GM21528 (cell line): ENCODE data around the gene PLAAT4.

ENCODE experiments used
- ATAC-seq: cut with Tn5 transposase; IDR thresholded peaks from one replicate; pipeline ENCODE4 v1.9.1; 2021; ENCODE audit warnings: mild to moderate bottlenecking, moderate library complexity; ENCODE audit not compliant: unreplicated experiment, low FRiP score

Gene PLAAT4, protein sequence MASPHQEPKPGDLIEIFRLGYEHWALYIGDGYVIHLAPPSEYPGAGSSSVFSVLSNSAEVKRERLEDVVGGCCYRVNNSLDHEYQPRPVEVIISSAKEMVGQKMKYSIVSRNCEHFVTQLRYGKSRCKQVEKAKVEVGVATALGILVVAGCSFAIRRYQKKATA

DNA sequence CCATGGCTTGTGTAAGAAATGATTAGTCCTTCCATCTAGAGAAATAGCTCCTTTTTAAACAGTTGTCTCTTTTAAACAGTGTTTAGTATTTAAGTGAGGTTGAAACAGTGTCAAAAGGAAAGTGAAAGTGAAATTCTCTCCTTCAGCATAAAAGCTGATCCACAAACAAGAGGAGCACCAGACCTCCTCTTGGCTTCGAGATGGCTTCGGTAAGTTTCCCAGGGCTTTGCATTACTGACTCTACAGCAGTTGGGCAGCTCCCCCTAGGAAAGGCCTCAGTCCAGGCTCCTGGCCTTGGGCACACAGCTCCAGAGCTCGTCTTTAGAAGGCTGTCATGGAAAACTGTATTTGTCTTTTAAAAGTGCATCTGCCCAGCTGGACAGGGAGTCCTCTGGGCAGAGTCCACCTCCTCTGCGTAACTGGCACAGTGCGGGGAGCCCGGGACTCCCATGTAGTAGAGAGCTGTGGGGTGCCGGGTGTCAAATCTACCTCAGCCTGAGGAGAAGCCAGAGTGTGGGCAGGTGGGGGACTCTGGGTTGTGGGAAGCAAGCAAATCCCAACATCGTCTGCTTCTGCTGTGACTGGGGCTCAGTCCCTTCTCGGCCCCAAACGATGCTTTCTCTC is at the start of gene PLAAT4:
Gene PLAAT4, plus strand, starts transcription at position 140 of the 624 bp plus-strand sequence. Its CDS starts 61 bp downstream, at position 201.
- ATAC-seq: no peak

DNA sequence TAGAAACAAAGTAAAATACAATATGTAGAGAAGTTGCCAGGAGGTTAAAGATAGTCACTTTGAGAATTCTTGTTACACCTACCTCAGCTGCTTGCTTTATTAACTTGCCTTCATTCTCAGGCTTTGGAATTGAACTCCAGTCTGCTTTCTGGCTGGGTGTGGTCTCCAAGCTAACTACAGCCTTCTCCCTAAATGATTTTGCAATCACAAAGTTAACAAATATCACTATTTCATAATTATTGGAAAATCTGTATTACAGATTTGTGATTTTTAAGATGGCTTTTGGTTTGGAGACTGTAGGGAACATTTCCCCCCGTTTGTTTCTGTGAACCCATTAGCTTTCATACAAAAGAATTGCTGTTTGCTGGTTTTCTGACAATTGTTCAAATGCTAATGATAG is 47.8 kb upstream of the PLAAT4 start:
- no peak for ATAC-seq

DNA sequence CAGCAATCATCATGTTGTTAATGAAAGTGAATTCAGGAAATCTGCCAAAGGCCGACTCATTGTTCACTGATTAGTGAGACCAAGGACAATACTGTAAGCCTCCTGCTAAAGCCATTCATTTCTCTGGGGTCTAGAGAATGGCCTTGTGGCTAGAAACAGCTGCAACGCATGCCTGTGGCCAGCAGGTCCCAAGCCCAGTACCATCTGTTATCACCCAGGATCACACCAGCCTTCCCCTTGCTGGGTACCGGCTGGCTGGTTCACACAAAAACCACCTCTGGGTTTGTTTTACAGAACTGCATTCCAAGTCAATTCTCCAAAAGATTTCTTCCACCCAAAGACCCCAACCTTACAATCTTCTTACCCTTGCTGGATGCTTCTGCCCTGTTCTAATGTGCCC is 46.7 kb upstream of the PLAAT4 start:
- no peak for ATAC-seq

DNA sequence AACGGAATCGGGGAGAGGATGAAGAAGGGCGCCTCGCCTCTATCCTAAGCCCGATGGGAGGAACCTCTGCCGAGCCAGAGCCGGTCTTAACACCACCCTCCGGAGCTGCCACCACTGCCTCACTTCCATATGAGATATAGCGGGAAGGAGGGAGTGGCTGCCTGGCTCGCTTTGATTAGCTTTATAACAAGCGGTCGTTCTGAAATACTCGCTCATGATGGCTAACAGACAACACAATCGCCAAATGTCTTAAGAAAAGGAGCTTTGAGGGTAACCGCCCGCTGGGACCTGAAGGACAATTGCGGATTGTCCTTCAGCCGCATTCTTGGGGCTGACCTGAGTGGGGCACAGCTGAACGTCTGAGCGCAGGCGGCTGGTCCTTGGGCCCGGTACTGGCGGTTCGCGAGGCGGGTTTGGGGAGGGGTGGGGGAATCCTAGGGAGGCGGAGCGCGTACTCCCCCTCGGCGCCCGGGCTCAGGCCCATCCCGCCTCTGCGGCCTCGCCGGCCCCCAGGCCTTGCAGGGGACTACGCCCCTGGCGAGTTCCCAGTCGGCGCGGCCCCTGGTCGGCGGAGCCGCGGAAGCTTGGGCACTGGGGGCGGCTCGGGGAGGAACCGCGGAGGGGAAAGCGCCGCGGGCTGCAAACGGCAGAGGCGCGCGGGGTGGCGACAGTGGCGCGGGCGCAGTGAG is 45.9 kb upstream of the PLAAT4 start, which contains the start of gene PLAAT5:
Gene PLAAT5, minus strand, starts transcription at position 617 of the 689 bp plus-strand sequence. Its CDS starts 133 bp downstream, at position 484.
- ATAC-seq: no peak

DNA sequence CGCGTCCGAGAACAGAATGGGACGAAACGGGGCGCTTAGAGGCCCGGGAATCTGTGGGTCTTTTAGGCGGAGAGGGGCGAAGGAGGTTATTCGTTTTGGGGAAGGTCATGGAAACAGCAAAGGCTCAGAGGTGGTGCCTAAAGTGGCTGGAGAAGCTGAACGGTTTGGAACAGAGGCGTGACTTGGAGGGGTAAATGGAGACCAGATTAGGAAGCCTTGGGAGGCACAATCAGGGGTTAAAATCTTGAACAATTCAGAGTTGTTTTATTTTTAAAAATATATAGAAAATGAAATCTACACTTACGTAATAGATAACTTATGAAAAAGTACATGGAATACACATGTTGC is 45.4 kb upstream of the PLAAT4 start:
- ATAC-seq: no peak

DNA sequence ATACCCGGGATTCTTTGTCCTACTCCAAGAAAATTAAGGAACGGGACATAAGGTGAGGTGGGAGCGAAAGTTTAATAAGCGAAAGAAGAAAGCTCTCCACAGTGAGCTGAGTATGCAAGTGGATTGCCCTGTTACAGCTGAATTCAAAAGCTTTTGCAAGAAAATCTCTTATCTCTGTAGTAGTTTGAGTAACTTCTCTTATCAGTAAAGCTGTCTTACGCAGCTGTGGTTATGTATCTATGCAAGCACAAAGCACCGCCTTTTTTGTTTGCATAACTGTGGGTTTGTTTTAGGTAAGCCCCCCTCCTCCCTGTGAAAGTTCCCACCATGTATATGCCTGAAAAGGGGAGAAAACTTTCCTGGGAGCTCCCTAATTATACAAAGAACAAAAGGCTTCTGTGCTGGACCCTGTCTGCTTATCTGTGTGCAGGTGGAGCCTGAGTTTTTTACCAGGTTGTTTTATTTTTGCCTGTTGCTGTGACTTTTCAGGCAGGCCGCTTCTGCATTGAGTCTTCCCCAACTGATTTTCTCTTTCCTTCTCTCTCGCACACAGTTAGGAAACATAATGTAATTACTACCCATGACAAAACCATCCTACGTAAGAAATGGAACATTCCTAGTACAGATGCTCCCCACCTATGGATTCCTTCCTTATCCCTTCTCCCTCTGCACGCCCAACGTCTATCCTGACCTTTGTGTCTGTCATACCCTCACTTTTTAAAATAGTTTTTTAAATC is 44.8 kb upstream of the PLAAT4 start:
- no peak for ATAC-seq

DNA sequence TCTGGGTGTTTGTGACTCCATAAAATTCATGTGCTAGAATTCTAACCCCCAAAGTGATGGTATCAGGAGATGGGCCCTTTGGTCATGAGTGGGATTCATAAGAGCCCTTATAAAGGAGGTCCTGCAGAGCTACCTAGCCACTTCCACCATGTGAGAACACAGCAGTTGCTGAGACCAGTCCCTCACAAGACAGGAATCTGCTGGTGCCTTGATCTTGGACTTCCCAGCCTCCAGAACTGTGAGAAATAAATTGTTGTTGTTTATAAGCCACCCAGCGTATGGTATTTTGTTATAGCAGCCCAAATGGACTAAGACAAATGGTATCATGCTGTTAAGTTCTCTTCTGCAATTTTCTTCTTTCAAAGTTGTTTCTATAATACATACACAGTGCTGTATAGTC is 44.2 kb upstream of the PLAAT4 start:
- no peak for ATAC-seq

DNA sequence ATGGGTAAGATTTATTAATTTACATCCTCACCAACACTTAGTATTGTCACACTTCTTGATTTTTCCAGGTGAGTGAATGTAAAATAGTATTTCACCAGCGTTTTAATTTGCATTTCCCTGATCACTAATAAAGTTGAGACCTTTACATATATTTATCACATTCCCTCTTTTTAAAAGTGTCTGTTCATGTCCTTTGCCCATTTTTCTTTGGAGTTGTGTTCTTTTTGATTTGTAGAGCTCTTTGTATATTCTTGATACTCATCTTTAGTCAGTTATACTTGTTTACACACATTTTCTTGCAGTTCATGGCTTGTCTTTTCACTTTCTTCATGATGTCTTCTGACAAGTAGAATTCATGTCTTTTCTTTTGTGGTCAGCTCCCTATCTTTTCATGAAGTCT is 43.5 kb upstream of the PLAAT4 start:
- no peak for ATAC-seq

DNA sequence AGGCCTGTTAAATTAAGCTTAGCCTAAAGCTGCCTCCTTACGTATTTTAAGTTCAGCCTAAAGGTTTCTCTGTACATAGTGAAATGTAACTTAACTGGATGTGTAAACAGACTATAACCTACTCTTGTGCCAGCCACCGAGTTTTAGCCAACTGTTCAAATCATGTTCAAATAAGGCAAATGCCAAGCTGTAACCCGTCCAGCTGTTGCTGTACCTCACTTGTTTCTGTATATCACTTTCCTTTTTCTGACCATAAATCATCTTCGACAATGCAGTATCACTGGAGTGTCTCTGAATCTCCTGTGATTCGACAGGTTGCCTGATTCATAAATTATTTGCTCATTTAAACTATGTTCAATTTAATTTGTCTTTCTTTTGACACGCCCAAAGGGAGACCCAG is 41.6 kb upstream of the PLAAT4 start:
- no peak for ATAC-seq

DNA sequence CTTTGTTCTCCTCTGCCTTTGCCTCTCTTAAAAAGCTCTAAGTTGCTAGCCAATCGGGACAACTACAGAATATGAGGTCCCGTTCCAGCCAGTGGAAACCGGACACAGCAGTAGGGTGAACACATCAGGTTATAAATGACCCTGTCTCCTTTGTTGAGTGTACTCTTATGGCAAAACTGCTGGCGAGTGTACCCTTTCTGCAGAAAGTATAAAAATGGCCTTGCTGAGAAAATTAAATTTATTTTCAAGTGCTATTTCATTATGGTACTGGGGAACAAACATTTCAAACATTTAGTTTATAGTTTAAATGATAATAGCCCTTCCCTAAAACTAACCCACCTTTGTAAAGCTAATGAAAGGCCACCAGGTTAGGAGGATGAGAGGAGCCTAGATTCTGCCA is 36.7 kb upstream of the PLAAT4 start:
- no peak for ATAC-seq

DNA sequence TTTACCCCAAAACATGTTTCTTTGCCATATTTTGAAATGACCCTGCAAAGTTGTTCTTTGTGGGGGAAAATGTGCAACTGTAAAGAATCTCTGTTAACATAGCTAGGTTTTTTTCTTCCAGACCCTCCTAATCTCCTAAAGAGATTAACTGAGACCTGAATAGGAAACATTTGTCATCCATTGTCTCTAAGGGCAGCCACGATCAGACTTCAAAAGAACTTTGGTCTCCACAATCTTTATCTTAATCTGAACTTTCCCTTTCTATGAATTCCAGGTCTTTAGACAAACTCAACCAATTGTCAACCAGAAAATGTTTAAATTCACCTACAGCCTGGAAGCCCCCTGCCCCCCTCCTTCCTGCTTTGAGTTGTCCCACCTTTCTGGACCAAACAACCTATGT is 35.4 kb upstream of the PLAAT4 start:
- ATAC-seq: no peak

DNA sequence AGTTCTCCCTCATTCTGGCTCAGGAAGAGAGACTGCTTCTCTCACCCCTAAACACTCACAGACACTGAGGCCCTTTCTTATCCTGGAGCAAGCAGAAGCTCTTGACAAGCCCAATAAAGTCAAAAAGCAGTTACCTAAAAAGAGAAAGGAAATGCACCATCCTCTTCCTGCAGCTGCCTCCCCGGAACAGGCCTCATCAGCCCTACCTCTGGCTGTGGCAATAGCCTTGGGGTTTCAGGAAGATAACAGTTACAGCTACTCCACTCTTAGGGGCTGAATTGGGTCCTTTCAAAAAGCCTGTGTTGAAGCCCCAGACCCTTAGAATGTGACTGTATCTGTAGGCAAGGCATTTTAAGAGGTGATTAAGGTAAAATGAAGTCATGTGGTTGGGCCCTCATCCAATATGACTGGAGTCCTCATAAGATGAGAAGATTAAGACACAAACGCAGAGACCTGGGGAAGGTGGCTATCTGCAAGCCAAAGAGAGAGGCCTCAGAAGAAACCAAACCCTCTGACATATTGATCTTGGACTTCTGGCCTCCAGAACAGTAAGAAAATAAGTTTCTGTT is 34.3 kb upstream of the PLAAT4 start:
- ATAC-seq: no peak

DNA sequence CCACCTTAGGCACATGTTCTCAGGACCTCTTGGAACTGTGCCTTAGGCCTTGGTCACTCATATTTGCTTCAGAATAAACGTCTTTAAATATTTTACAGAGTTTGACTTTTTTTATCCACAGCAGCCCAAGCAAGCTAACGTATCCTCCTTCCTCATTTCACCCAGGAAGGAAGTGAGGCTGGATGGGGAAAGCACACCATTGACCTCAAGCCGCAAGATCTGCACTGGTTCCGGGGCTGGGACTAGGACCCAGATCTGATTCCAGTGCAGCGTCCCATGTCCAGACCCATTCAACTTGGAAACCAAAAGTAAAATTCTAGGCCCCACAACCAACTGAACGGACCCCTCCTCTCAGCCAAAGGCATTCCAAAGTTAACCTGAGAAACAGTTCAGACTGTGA is 33.1 kb upstream of the PLAAT4 start:
- no peak for ATAC-seq

DNA sequence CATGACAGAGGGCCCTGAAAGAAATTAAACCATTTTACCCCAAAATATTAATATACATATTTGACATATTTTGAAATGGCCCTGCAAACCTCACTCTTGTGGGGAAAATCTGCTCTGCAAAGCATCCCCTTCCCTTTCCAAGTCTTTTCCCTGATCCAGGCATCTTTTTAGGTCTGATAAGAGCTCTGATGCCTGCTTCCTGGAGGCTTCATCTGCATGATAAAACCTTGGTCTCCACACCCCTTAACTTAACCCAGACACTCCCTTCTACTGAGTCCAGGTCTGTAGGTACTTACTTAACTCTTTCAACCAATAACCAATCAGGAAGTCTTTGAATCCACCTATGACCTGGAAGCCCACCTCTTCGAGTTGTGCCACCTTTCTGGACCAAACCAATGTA is 32.6 kb upstream of the PLAAT4 start:
- ATAC-seq: no peak

DNA sequence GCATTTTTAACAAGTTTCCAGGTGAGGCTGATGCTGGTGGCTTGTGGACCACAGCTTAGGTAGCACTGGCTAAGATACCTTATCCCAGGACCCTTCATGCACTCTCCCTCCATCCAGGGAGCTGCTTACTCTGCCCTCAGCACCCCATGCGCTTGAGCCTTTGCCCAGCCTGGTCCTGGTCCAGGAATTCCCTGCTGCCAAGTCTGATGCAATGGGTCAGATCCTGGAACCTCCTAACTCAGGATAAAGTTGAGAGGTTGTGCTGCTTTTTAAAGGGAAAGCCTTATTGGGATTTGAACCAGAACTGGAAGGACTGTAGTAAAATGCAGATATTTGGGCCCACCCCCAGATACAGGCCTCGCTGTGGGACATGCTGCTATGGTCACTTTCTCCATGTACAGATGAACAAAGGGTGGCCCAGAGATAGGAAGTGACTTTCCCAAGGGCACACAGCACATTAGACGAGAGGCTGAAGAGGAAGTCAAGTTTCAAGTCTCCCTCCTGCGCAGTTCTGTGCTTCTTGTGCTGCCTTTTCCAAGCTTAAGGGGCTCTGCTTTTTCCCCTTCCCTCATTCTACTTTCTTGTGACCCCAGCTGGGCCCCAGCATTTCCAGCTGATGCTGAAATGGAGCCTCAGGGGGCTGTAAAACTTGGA is 31.5 kb upstream of the PLAAT4 start:
- ATAC-seq: no peak

DNA sequence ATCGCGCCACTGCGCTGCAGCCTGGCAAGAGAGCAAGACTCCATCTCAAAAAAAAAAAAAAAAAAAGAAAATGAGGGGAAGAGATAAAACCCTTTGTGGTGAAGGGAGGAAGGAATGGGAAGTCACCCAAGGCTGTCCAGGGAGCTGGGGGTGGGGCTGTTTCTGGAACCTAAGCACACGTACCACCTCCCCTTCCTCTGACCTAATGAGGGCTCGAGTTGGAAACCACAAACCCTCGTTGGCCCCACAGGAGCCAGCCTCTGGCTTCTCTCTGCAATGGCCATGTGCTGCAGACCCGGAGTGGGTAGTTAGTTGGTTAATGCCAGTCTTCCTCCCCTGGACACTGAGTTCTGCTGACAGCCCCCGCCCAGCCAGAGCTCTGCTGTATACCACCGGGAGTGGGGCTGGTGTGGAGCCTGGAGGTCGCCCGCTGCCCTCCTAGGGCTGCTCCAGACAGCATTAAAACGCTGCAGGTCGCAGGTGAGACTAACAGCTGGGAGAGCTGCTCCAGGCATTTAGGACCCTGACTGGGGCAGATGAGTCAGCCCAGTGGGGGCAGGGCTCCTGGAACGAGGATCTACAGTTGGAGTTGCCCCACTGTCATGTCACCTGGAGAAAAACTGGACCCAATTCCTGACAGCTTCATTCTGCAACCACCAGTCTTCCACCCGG is 30.6 kb upstream of the PLAAT4 start, which contains the start of gene LGALS12:
Gene LGALS12, plus strand, starts transcription at position 228 of the 672 bp plus-strand sequence. Its CDS starts 375 bp downstream, at position 603.
- no peak for ATAC-seq

DNA sequence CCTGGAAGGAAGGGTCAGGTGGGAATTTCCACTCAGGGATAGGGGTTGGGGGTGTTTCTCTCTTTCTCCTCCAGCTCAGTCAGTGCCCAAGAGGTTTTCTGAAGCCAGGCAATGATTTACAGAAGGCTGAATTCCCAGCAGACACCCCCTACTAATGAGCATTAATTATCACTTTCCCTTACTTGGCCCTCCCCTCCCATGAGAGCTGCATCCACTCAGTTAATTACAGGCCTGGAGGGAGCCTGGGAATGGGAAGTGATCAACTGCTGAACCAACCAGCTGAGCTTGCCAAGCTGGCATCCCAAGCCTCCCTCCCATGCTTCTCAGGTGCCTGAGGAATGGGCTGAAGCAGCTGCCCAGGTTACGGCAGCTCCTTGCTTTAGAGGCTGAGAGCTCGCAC is 29.7 kb upstream of the PLAAT4 start:
- no peak for ATAC-seq

DNA sequence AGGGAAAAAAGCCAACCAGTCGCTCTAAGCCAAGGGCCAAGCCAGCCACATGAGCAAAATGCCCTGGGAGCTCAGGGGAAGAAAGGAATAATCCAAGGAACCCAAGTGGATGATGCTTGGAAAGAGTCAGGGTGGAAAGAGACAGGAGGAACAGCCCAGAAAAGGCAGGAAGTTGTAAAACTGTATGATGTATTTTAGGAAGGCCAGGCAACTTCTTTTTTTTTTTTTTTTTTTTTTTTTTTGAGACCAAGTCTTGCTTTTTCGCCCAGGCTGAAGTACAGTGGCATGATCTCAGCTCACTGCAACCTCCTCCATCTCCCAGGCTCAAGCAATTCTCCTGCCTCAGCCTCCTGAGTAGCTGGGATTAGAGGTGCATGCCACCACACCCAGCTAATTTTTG is 29.1 kb upstream of the PLAAT4 start:
- no peak for ATAC-seq

DNA sequence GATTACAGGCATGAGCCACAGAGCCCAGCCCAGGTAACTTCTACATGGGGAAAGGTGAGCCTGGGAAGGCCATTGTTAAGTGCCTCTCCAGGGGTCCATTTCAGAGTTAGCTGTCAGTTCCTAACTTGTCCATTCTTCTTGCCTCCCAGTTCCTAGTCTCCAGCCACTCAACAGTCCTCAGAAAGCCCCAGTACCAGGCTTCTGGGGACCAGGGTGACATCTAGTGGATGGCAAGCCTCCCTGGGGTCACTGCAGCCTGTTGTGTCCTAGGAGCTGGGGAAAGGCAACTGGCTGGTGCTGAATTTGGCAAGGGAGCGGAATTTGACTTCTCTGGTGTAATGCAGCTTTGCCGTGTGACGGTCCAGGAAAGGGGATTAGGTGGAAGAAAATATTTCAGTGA is 28.6 kb upstream of the PLAAT4 start:
- no peak for ATAC-seq

DNA sequence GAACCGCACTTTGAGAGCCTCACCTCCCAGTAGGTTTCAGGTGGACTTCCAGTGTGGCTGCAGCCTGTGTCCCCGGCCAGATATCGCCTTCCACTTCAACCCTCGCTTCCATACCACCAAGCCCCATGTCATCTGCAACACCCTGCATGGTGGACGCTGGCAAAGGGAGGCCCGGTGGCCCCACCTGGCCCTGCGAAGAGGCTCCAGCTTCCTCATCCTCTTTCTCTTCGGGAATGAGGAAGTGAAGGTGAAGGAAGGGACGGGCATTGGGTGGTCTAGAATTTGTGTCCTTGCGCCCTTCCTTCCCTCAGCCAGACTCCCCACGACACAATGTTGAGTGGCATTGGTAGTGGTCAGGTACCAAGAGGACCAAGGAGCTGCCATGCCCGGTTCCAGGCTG is 27.9 kb upstream of the PLAAT4 start:
- no peak for ATAC-seq
